Stomach smooth muscle (tissue), 2 donors: ENCODE data around the gene EEPD1.

Experiments used
- H3K27ac ChIP-seq: one replicate; pipeline ENCODE4 v1.7.0; 2013; ENCODE audit warnings: mild to moderate bottlenecking, low read length, inconsistent platforms
- H3K27me3 ChIP-seq, 2 donors: one replicate each; pipeline ENCODE4 v1.7.0; 2013; ENCODE audit warnings: low read length in 2 of 2; ENCODE audit not compliant: insufficient read depth in 2 of 2, control insufficient read depth in 1 of 2
- H3K36me3 ChIP-seq, 2 donors: one replicate each; pipeline ENCODE4 v1.7.0; 2013; ENCODE audit warnings: low read length in 2 of 2; ENCODE audit not compliant: control insufficient read depth in 2 of 2, insufficient read depth in 2 of 2
- H3K4me1 ChIP-seq: one replicate; pipeline ENCODE4 v1.7.0; 2013; ENCODE audit warnings: low read length; ENCODE audit not compliant: control insufficient read depth, insufficient read depth
- H3K4me3 ChIP-seq, 2 donors: one replicate each; pipeline ENCODE4 v1.7.0; 2013; ENCODE audit warnings: low read length in 2 of 2
- H3K9ac ChIP-seq, 2 donors: one replicate each; pipeline ENCODE4 v1.7.0; 2013; ENCODE audit warnings: low read length in 2 of 2, mild to moderate bottlenecking in 1 of 2
- H3K9me3 ChIP-seq, 2 donors: one replicate each; pipeline ENCODE4 v1.7.0; 2013; ENCODE audit warnings: low read length in 2 of 2; ENCODE audit not compliant: control insufficient read depth in 2 of 2
- donor health status: healthy.
- donor health status: Pancreatic carcinoma.

Gene EEPD1

GRCh38 chr7:36346260-36346831 is 193.3 kb downstream of the EEPD1 start:
- Histone ChIP-seq H3K27me3 (no peaks in the 10 kb centered on the region), H3K9me3 (no peaks in the 10 kb centered on the region), H3K27ac (no peak overlapping the region), H3K4me3 (no peak overlapping the region), H3K36me3 (no peaks in the 10 kb centered on the region), H3K4me1 (no peaks in the 10 kb centered on the region), H3K9ac (no peak overlapping the region)

GRCh38 chr7:36348256-36348655 is 195.2 kb downstream of the EEPD1 start:
- no peaks in the 10 kb centered on the region for H3K9me3 ChIP-seq
- no peaks in the 10 kb centered on the region for H3K27me3 ChIP-seq
- H3K9ac ChIP-seq, result no peak overlapping the region
- no peaks in the 10 kb centered on the region for H3K4me1 ChIP-seq
- H3K36me3 ChIP-seq, result no peaks in the 10 kb centered on the region
- no peak overlapping the region for H3K27ac ChIP-seq
- H3K4me3 ChIP-seq, result no peak overlapping the region

- Histone ChIP-seq H3K36me3 (no peaks in the 10 kb centered on the region), H3K4me1 (no peaks in the 10 kb centered on the region), H3K4me3 (no peak overlapping the region), H3K27ac (no peak overlapping the region), H3K27me3 (no peaks in the 10 kb centered on the region), H3K9ac (no peak overlapping the region), H3K9me3 (no peaks in the 10 kb centered on the region)
These were observed 195.7 kb downstream of the EEPD1 start for GRCh38 chr7:36348771-36349170.

GRCh38 chr7:36349626-36350025 is 196.6 kb downstream of the EEPD1 start:
- Histone ChIP-seq H3K9me3 (no peaks in the 10 kb centered on the region), H3K4me3 (no peak overlapping the region), H3K36me3 (no peaks in the 10 kb centered on the region), H3K9ac (no peak overlapping the region), H3K27me3 (no peaks in the 10 kb centered on the region), H3K27ac (no peak overlapping the region), H3K4me1 (no peaks in the 10 kb centered on the region)
